GM23338 (cell line): ENCODE data around the gene IFITM10. TPM values are rescaled to one million over a fixed set of nuclear protein-coding genes. Genes with fewer than 3 reads are reported as not detected.

Experiments used
- ATAC-seq: fragments of 200-7000 bp; cut with Tn5 transposase; 3 replicates; pipeline ENCODE4 v1.9.1; 2020
- DNase-seq: peaks from one replicate; pipeline ENCODE4 v3.0.0-alpha.2; 2015; ENCODE audit warnings: low spot score
- H2AFZ ChIP-seq: fragments of 200-600 bp; sonication (generic); 2 replicates; pipeline ENCODE4 v1.8.0; 2016; ENCODE audit warnings: antibody characterized with exemption, mild to moderate bottlenecking, moderate library complexity
- H3F3A ChIP-seq: fragments of 200-600 bp; sonication (generic); replicated peaks from 2 replicates; pipeline ENCODE4 v1.8.0; 2017; ENCODE audit warnings: antibody characterized with exemption, mixed run types, low read depth
- H3K27ac ChIP-seq: fragments of 200-600 bp; sonication (generic); 2 replicates; pipeline ENCODE4 v1.6.1; 2016; ENCODE audit warnings: low read depth
- H3K27me3 ChIP-seq: fragments of 200-600 bp; sonication (generic); 2 replicates; pipeline ENCODE4 v1.8.0; 2016; ENCODE audit warnings: mild to moderate bottlenecking, mixed run types, moderate library complexity; ENCODE audit not compliant: insufficient read depth
- H3K36me3 ChIP-seq: fragments of 200-600 bp; sonication (generic); 2 replicates; pipeline ENCODE4 v1.8.0; 2016; ENCODE audit warnings: mild to moderate bottlenecking; ENCODE audit not compliant: insufficient read depth
- H3K4me1 ChIP-seq: fragments of 200-600 bp; sonication (generic); 2 replicates; pipeline ENCODE4 v1.8.0; 2016; ENCODE audit warnings: mild to moderate bottlenecking, moderate library complexity; ENCODE audit not compliant: insufficient read depth
- H3K4me2 ChIP-seq: fragments of 200-600 bp; sonication (generic); 2 replicates; pipeline ENCODE4 v1.7.1; 2017; ENCODE audit warnings: mixed run types
- H3K4me3 ChIP-seq: fragments of 200-600 bp; sonication (generic); 2 replicates; pipeline ENCODE4 v1.6.1; 2016; ENCODE audit warnings: mixed run types
- H3K79me2 ChIP-seq: fragments of 200-600 bp; sonication (generic); replicated peaks from 2 replicates; pipeline ENCODE4 v1.8.0; 2017; ENCODE audit warnings: mild to moderate bottlenecking; ENCODE audit not compliant: insufficient read depth
- H3K9me2 ChIP-seq: fragments of 200-600 bp; sonication (generic); 2 replicates; pipeline ENCODE4 v1.8.0; 2017; ENCODE audit not compliant: insufficient read depth
- H4K20me1 ChIP-seq: fragments of 200-600 bp; sonication (generic); replicated peaks from 2 replicates; pipeline ENCODE4 v1.8.0; 2017; ENCODE audit warnings: mild to moderate bottlenecking; ENCODE audit not compliant: insufficient read depth
- H3K27ac Mint-ChIP-seq: 2 replicates; pipeline ENCODE4 v1.8.0; 2020; ENCODE audit warnings: inconsistent platforms, mild to moderate bottlenecking, moderate library complexity, mixed read lengths
- H3K27me3 Mint-ChIP-seq: 3 replicates; pipeline ENCODE4 v1.8.0; 2022; ENCODE audit warnings: low read depth, mild to moderate bottlenecking, moderate library complexity, mixed read lengths, inconsistent platforms; ENCODE audit not compliant: insufficient read depth, poor library complexity
- H3K36me3 Mint-ChIP-seq: 3 replicates; pipeline ENCODE4 v1.8.0; 2021; ENCODE audit warnings: low read depth, mild to moderate bottlenecking, inconsistent platforms, moderate library complexity, mixed read lengths
- H3K4me1 Mint-ChIP-seq: 3 replicates; pipeline ENCODE4 v1.8.0; 2020; ENCODE audit warnings: mild to moderate bottlenecking, inconsistent platforms, mixed read lengths
- H3K4me3 Mint-ChIP-seq: 3 replicates; pipeline ENCODE4 v1.8.0; 2021; ENCODE audit warnings: moderate library complexity, mild to moderate bottlenecking, inconsistent platforms, mixed read lengths
- H3K9me3 Mint-ChIP-seq: 3 replicates; pipeline ENCODE4 v1.8.0; 2020; ENCODE audit warnings: moderate library complexity, mild to moderate bottlenecking, inconsistent platforms, mixed read lengths
- CREB1 ChIP-seq: fragments of 250-450 bp; sonication (Bioruptor Pico); IDR thresholded peaks from 2 replicates; pipeline ENCODE4 v1.5.0; 2020; ENCODE audit warnings: low read depth, mild to moderate bottlenecking, moderate library complexity
- CTCF ChIP-seq, 2 experiments: fragments of 200-600 bp in 1 of 2; sonication (generic) in 1 of 2; conservative IDR thresholded peaks; 2 replicates each; pipeline versions ENCODE4 v1.5.1 to v1.6.1; 2016 to 2017; ENCODE audit warnings: antibody characterized with exemption in 2 of 2, low read depth in 2 of 2, mild to moderate bottlenecking in 2 of 2, moderate library complexity in 1 of 2
- EZH2 ChIP-seq: fragments of 200-600 bp; sonication (generic); IDR thresholded peaks from one replicate; pipeline ENCODE4 v1.8.0; 2017; ENCODE audit warnings: antibody characterized with exemption, mild to moderate bottlenecking, low read depth; ENCODE audit not compliant: unreplicated experiment
- EZH2phosphoT487 ChIP-seq: fragments of 200-600 bp; sonication (generic); IDR thresholded peaks from one replicate; pipeline ENCODE4 v1.8.1; 2018; ENCODE audit warnings: antibody characterized with exemption; ENCODE audit not compliant: unreplicated experiment
- JUNB ChIP-seq: IDR thresholded peaks from one replicate; pipeline ENCODE4 v1.6.1; 2016; ENCODE audit warnings: antibody characterized with exemption; ENCODE audit not compliant: unreplicated experiment
- NANOG ChIP-seq: IDR thresholded peaks from 2 replicates; pipeline ENCODE4 v1.6.1; 2016; ENCODE audit warnings: antibody characterized with exemption, borderline replicate concordance
- POLR2AphosphoS5 ChIP-seq: IDR thresholded peaks from 2 replicates; pipeline ENCODE4 v1.6.1; 2016; ENCODE audit warnings: antibody characterized with exemption, low read depth
- STAT1 ChIP-seq: IDR thresholded peaks from one replicate; pipeline ENCODE4 v1.6.1; 2016; ENCODE audit warnings: antibody characterized with exemption; ENCODE audit not compliant: unreplicated experiment
- ZNF114 ChIP-seq: fragments of 250-450 bp; sonication (Bioruptor Pico); IDR thresholded peaks from 2 replicates; pipeline ENCODE4 v1.5.0; 2020; ENCODE audit warnings: mild to moderate bottlenecking, moderate library complexity
- ZNF331 ChIP-seq: fragments of 250-450 bp; sonication (Bioruptor Pico); IDR thresholded peaks from 2 replicates; pipeline ENCODE4 v1.5.0; 2020; ENCODE audit warnings: low read depth, mild to moderate bottlenecking, moderate library complexity
- polyA plus RNA-seq: library from polyadenylated mRNA; unstranded; fragments of >200 nt; fragmentation: Nextera tagmentation; extraction: Ambion mirVana; gene quantifications from 2 replicates; pipeline ENCODE4 v1.2.1, GENCODE V29; 2016
- total RNA-seq: library from RNA; depleted of rRNA; stranded (reverse); fragments of >200 nt; shearing (Covaris generic); gene quantifications from 2 replicates; pipeline ENCODE4 v1.2.3, GENCODE V29; 2014
- TF ChIP-seq, protein P1 (sequence below): IDR thresholded peaks from 2 replicates; pipeline ENCODE4 v1.6.1; 2016; ENCODE audit warnings: antibody characterized with exemption
- TF ChIP-seq, protein P2 (sequence below): IDR thresholded peaks from one replicate; pipeline ENCODE4 v1.6.1; 2018; ENCODE audit warnings: antibody characterized with exemption; ENCODE audit not compliant: unreplicated experiment

IFITM10 gene
- total and polyA plus RNA-seq, 2 experiments from 2014 or later = 0.06 TPM; not detected in 1

DNA sequence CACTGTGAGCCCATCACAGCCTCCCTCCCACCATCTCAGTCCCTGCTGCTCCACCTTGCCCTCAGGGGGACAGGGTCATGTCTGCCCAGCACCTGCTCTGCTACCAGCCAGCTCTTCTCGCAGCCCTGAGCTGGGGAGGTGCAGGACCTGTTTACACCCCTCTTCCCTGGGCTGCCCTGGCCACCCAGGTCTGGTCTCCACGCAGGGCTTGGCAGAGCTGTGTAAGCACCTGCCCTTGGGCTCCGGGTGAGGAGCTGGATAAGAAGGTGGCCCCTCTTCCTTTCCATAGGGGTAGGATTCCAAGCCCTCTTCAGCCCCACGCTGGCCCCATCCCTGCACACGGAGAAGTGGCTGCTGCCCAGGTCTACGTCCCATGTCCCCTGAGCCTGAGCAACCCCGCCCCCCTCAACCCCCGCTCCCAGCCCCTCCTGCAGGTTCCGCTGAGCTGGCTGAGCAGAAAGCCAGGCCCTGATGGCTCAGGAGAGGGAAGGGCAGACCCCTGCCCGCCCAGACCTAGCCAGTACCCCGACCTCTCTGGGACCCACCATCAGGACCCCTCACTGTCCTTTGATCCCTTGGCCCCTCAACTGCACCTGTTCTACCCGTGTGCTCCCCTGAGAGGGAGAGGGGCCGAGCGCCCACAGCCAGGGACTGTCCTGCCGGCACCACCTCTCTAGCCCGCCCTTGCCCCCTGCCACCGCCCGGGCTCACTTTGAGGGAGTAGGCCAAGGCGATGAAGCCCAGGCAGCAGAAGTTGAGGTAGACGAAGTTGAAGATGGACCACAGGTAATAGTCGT, 3.2 kb downstream of the IFITM10 start (continued):
- no peak for TF ChIP-seq ZNF114 (CRISPR knock-in tag)
- TF ChIP-seq, protein P1, sequence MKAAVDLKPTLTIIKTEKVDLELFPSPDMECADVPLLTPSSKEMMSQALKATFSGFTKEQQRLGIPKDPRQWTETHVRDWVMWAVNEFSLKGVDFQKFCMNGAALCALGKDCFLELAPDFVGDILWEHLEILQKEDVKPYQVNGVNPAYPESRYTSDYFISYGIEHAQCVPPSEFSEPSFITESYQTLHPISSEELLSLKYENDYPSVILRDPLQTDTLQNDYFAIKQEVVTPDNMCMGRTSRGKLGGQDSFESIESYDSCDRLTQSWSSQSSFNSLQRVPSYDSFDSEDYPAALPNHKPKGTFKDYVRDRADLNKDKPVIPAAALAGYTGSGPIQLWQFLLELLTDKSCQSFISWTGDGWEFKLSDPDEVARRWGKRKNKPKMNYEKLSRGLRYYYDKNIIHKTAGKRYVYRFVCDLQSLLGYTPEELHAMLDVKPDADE = no peak
- no peak for TF ChIP-seq NANOG
- TF ChIP-seq EZH2 = no peak
- TF ChIP-seq CREB1 (CRISPR knock-in tag) = no peak
- no peak for TF ChIP-seq STAT1
- TF ChIP-seq, protein P2, sequence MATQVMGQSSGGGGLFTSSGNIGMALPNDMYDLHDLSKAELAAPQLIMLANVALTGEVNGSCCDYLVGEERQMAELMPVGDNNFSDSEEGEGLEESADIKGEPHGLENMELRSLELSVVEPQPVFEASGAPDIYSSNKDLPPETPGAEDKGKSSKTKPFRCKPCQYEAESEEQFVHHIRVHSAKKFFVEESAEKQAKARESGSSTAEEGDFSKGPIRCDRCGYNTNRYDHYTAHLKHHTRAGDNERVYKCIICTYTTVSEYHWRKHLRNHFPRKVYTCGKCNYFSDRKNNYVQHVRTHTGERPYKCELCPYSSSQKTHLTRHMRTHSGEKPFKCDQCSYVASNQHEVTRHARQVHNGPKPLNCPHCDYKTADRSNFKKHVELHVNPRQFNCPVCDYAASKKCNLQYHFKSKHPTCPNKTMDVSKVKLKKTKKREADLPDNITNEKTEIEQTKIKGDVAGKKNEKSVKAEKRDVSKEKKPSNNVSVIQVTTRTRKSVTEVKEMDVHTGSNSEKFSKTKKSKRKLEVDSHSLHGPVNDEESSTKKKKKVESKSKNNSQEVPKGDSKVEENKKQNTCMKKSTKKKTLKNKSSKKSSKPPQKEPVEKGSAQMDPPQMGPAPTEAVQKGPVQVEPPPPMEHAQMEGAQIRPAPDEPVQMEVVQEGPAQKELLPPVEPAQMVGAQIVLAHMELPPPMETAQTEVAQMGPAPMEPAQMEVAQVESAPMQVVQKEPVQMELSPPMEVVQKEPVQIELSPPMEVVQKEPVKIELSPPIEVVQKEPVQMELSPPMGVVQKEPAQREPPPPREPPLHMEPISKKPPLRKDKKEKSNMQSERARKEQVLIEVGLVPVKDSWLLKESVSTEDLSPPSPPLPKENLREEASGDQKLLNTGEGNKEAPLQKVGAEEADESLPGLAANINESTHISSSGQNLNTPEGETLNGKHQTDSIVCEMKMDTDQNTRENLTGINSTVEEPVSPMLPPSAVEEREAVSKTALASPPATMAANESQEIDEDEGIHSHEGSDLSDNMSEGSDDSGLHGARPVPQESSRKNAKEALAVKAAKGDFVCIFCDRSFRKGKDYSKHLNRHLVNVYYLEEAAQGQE = no peak
- no peak for TF ChIP-seq CTCF (conservative IDR thresholded peaks at IDR 0.05; ENCODE audit: low read depth in 2 of 2)
- TF ChIP-seq EZH2phosphoT487 = no peak
- no peak for TF ChIP-seq POLR2AphosphoS5

DNA sequence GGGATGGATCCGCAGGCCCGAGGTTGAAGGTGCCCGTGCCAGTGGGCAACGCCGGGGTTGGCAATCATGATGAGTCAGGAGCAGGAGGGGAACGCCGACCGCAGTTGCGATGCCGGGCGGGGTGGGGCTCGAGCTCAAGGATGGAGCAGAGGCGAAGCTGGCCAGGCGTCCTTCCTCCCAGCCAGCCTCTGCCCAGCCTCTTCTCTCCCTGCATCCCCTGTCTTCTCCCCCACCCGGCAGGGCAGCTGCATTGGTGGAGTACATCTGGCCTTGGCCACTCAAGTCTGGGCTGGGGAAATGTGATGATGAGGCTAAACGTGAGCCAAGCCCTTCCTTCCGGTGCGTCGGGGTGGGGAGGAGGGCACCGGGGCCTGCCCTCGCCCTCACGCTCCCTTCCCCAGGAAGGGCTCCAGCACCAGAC, 3.9 kb downstream of the IFITM10 start:
- Histone ChIP-seq H3K9me2 (0 out of 2 replicates have a peak, but pooled peaks cover 6% of the 10 kb centered on the region), H3K4me2 (no peak overlapping the region), H2AFZ (no peak overlapping the region), H3K4me3 (no peak overlapping the region), H3K27me3 (peaks cover 36% of the 10 kb centered on the region), H3F3A (peaks cover 9% of the 10 kb centered on the region; the same call in 1 of the 2 replicates), H3K27ac (no peak overlapping the region), H3K4me1 (no peaks in the 10 kb centered on the region; the same call in 1 of the 2 replicates), H3K79me2 (no peaks in the 10 kb centered on the region), H4K20me1 (no peaks in the 10 kb centered on the region), H3K36me3 (no peaks in the 10 kb centered on the region)
- DNase-seq (no peak), ATAC-seq (no peak)
- Mint-ChIP-seq H3K36me3 (peaks cover 2% of the 10 kb centered on the region; the same call in 2 of the 3 replicates), H3K9me3 (peaks cover 9% of the 10 kb centered on the region), H3K27me3 (peaks cover 35% of the 10 kb centered on the region), H3K4me3 (no peak overlapping the region), H3K27ac (no peak overlapping the region), H3K4me1 (peaks cover 11% of the 10 kb centered on the region; the same call in 2 of the 3 replicates)
- TF ChIP-seq EZH2 (no peak), CTCF (conservative IDR thresholded peaks at IDR 0.05; ENCODE audit: low read depth in 2 of 2) (no peak), ZNF331 (CRISPR knock-in tag) (no peak), NANOG (no peak), POLR2AphosphoS5 (no peak), JUNB (no peak), CREB1 (CRISPR knock-in tag) (no peak)
